ENCODE data around the gene RASAL2.

The RASAL2 gene

DNA sequence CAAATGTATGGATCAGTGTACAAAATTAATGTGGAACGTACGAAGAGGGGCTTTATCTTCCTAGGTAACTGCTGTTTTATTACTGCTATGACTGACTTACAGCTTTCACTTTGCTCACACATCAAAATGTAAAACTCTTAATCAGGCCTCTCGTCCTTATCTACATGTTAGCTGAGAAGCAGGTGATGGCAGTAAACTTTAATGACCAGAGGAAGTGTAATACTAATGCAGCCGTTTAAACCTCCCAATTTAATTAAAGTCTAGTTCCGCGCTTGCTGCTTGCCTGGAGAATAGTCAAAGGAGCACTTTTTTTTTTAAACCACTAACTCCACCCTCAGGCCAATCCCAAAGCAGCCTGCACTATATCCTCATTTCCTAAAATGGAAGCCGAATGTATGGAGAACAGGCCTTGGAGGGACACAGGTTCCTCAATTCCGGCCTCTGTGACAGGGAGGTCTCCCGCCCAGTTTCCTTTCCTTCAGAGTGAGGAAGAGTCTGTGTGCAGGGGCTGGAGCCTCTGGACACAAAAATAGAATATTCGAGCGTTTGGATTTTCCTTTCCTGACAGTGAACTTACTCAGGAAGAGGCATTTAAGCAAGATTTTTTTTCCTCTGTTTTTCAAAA, 36.7 kb upstream of the RASAL2 start:
- H3K9me3 ChIP-seq (ENCODE audit: control insufficient read depth, low read depth, low read length), result no peaks in the 10 kb centered on the region
- H3K9ac ChIP-seq (ENCODE audit: low read length), result no peak overlapping the region
- H3K36me3 ChIP-seq (ENCODE audit: control insufficient read depth, low read depth, low read length), result no peaks in the 10 kb centered on the region
- H3K4me3 ChIP-seq (ENCODE audit: low read length), result no peak overlapping the region
- H3K27me3 ChIP-seq (ENCODE audit: control insufficient read depth, insufficient read depth, low read length), result no peaks in the 10 kb centered on the region
- peaks cover 42% of the 10 kb centered on the region for H3K4me1 ChIP-seq (ENCODE audit: control insufficient read depth, low read depth, low read length)
- H3K27ac ChIP-seq (ENCODE audit: low read length), result no peak overlapping the region

DNA sequence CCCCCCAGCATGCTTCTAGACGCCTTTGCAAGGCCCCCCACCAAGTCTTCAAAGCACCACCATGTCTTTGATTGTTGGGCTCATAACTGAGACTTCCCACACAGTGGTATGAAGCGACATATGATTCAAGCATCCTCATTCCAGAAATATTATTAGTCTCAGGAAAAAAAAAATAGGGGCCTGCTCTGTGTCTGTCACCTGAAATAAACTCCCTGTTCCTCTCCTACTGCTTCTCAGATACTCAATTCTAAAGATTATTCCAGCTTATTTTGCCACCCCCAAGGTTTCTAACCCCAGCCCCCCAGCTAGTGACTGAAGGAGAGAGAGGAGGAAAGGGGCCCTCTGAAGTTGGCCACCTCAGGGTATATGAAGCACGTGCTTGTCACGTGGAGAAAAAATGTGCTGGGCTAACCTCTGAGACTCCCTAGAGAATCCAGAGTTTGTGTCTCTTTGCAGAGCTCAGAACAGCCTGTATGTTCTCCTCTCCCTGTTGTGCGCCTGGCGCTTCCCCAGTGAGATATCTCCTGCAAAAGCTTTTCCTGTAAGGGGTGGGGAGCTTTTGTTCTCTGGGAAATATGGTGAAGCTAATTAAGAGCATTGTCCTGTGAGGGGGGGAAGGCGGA, 35.9 kb upstream of the RASAL2 start:
- no peaks in the 10 kb centered on the region for H3K9me3 ChIP-seq (ENCODE audit: control insufficient read depth, low read depth, low read length)
- no peak overlapping the region for H3K9ac ChIP-seq (ENCODE audit: low read length)
- peaks cover 44% of the 10 kb centered on the region for H3K4me1 ChIP-seq (ENCODE audit: control insufficient read depth, low read depth, low read length)
- no peak overlapping the region for H3K4me3 ChIP-seq (ENCODE audit: low read length)
- H3K27ac ChIP-seq (ENCODE audit: low read length), result no peak overlapping the region
- H3K27me3 ChIP-seq (ENCODE audit: control insufficient read depth, insufficient read depth, low read length), result no peaks in the 10 kb centered on the region
- H3K36me3 ChIP-seq (ENCODE audit: control insufficient read depth, low read depth, low read length), result no peaks in the 10 kb centered on the region

DNA sequence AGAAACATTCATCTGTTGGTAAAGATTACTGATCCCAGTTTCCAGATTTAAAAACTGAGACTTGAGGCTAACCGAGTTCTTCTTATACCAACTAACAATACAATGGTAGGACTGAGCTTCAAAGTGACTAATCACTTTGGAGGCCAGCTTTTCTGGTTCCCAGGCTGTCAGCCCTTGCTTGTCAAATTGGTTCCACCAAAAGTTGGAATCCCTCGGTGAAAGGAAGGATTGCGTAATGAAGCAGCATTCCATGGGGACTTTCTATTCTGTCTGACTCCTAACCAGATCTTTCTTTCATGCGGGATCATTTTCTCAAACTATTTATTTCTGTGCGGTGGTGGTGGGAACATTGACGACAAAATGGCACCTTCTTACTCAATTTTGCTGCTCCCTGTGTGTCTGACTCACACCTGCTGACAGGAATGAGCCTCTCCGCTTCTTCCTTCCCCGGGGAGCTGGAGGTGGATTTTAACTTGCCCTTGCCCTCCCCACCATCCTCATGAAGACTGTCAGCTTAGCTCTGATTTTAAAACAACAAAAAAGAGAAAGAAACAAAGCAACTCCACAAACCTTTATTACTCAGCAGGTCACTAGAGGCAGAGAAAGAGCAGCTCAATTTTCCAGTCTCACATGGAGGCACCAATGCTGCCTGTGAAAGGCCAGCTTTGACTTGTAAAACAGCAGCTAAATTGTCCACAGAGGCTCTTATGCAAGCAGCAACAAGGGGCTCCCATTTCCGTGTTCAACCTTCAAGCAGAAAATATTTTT, 32.9 kb upstream of the RASAL2 start:
- Histone ChIP-seq H3K4me1 (ENCODE audit: control insufficient read depth, low read depth, low read length) (peaks cover 43% of the 10 kb centered on the region), H3K27ac (ENCODE audit: low read length) (peak overlapping the region; percentile 4), H3K27me3 (ENCODE audit: control insufficient read depth, insufficient read depth, low read length) (no peaks in the 10 kb centered on the region), H3K36me3 (ENCODE audit: control insufficient read depth, low read depth, low read length) (no peaks in the 10 kb centered on the region), H3K9ac (ENCODE audit: low read length) (no peak overlapping the region), H3K4me3 (ENCODE audit: low read length) (peak overlapping the region; percentile 23), H3K9me3 (ENCODE audit: control insufficient read depth, low read depth, low read length) (no peaks in the 10 kb centered on the region)

DNA sequence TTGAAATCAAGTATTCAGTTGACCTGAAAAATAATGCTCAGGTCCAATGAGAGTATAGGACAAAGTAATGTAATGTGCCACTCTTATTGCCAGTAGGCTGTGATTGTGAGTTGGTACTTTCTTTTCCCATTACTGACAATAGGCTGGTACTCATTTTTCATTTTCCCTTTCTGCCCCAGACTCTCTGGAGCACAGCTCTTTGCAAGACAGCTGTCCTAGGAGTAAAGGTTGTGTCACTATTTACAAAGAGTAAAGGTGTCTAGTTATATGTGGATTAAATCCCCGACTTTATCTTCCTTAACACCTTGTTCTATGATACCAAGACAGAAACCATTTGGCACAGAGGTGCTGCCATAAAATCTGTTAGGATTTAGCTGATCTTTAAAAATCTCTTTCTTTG, 32.3 kb upstream of the RASAL2 start:
- Histone ChIP-seq H3K9me3 (ENCODE audit: control insufficient read depth, low read depth, low read length) (no peaks in the 10 kb centered on the region), H3K27ac (ENCODE audit: low read length) (no peak overlapping the region), H3K4me3 (ENCODE audit: low read length) (peak overlapping the region; percentile 23), H3K4me1 (ENCODE audit: control insufficient read depth, low read depth, low read length) (peaks cover 43% of the 10 kb centered on the region), H3K27me3 (ENCODE audit: control insufficient read depth, insufficient read depth, low read length) (no peaks in the 10 kb centered on the region), H3K36me3 (ENCODE audit: control insufficient read depth, low read depth, low read length) (no peaks in the 10 kb centered on the region), H3K9ac (ENCODE audit: low read length) (no peak overlapping the region)

DNA sequence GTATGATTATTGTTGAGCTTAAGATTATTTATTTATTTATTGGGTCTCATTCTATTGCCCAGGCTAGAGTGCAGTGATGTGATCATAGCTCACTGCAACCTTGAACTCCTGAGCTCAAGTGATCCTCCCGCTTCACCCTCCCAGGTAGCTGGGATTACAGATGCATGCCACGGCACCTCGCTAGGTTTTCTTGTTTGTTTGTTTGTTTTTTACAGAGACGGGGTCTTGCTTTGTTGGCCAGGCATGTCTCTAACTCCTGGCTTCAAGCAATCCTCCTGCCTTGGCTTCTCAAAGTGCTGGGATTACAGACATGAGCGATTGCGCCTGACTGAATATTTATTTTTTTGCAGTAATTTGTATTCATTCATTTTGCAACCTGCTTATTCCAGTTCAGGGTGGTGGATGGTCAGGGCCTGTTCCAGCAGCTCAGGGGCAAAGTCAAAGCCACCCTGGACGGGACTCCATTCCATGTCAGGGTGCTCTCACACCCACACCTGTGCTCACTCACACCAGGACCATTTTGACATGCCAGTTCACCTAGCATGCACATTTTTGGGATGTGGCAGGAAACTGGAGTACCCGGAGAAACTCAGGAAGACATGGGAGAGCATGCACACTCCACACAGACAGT, 29.6 kb upstream of the RASAL2 start:
- Histone ChIP-seq H3K27me3 (ENCODE audit: control insufficient read depth, insufficient read depth, low read length) (no peaks in the 10 kb centered on the region), H3K36me3 (ENCODE audit: control insufficient read depth, low read depth, low read length) (no peaks in the 10 kb centered on the region), H3K4me1 (ENCODE audit: control insufficient read depth, low read depth, low read length) (peaks cover 24% of the 10 kb centered on the region), H3K27ac (ENCODE audit: low read length) (no peak overlapping the region), H3K9me3 (ENCODE audit: control insufficient read depth, low read depth, low read length) (no peaks in the 10 kb centered on the region), H3K4me3 (ENCODE audit: low read length) (no peak overlapping the region), H3K9ac (ENCODE audit: low read length) (no peak overlapping the region)

DNA sequence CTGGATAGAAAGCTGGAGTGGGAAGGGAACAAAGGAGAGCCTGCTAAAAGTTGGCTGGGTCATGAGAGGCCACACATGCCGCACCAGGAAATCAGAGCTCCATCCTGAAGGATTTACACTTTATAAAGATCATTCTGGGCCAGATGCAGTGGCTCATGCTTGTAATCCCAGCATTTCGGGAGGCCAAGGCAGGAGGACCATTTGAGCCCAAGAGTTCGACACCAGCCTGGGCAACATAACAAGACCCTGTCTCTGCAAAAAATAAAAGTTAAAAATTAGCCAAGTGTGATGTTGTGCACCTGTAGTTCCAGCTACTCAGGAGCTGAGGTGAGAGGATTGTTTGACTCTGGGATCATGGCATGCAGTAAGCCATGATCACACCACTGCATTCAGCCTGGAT, 28.7 kb upstream of the RASAL2 start:
- Histone ChIP-seq H3K36me3 (ENCODE audit: control insufficient read depth, low read depth, low read length) (no peaks in the 10 kb centered on the region), H3K9ac (ENCODE audit: low read length) (no peak overlapping the region), H3K9me3 (ENCODE audit: control insufficient read depth, low read depth, low read length) (no peaks in the 10 kb centered on the region), H3K4me3 (ENCODE audit: low read length) (no peak overlapping the region), H3K4me1 (ENCODE audit: control insufficient read depth, low read depth, low read length) (peaks cover 20% of the 10 kb centered on the region), H3K27me3 (ENCODE audit: control insufficient read depth, insufficient read depth, low read length) (no peaks in the 10 kb centered on the region), H3K27ac (ENCODE audit: low read length) (no peak overlapping the region)

DNA sequence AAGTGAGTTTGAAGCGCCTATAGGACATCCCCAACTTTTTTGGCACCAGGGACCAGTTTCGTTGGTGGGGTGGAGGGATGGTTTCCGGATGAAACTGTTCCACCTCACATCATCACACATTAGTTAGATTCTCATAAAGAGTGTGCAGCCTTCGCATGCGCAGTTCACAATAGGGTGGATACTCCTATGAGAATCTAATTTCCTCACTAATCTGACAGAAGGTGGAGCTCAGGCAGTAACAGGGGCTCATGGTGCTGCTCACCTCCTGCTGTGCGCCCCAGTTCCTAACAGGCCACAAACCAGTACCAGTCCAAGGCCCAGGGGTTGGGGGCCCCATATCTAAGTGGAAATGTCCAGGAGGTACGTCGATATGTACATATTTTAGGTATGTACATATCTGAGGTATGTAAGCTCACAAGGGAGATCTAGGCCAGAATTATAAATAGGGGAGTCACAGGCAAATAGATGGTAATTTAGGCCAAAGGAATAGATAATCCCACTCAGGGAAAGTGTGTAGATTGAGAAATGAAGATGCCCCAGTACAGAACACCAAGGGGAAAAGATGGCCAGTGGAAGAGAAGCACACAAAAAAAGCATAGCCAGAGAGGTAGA, 27.5 kb upstream of the RASAL2 start:
- Histone ChIP-seq H3K36me3 (ENCODE audit: control insufficient read depth, low read depth, low read length) (no peaks in the 10 kb centered on the region), H3K9me3 (ENCODE audit: control insufficient read depth, low read depth, low read length) (no peaks in the 10 kb centered on the region), H3K9ac (ENCODE audit: low read length) (no peak overlapping the region), H3K27me3 (ENCODE audit: control insufficient read depth, insufficient read depth, low read length) (no peaks in the 10 kb centered on the region), H3K4me3 (ENCODE audit: low read length) (no peak overlapping the region), H3K4me1 (ENCODE audit: control insufficient read depth, low read depth, low read length) (peaks cover 10% of the 10 kb centered on the region), H3K27ac (ENCODE audit: low read length) (no peak overlapping the region)

DNA sequence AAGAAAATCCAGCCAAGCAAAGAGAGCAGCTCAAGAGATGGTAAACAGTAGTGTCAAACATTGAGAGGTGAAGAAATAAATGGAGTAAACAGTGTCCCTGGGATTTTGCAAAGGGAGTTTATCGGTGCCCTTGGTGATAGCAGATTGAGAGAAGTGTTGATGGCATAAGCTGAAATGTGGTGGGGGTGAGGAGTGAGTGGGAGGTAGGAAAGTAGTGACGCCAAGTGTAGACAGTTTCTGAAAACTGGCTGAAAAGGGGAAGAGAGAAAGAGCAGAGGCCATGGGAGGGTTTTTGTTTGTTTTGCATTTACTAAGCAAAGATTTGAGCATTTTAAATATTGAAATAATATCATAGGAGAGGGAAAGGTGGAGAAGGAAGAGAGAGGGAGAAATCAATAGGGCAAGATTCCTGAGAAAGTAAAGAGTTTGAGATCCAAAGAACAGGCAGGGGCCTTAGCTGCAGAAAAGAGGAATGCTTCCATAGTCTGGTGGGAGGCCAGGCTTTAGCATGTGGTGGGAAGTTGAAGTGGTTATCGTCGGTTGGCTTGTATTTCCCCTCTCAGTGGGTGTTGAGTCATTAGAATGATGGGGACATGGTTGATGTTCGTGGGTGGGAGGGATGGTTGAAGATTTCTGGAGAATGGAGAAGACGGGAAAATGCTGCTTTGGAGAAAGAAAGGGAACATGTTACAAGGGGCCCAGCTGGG, 26.8 kb upstream of the RASAL2 start:
- no peak overlapping the region for H3K9ac ChIP-seq (ENCODE audit: low read length)

DNA sequence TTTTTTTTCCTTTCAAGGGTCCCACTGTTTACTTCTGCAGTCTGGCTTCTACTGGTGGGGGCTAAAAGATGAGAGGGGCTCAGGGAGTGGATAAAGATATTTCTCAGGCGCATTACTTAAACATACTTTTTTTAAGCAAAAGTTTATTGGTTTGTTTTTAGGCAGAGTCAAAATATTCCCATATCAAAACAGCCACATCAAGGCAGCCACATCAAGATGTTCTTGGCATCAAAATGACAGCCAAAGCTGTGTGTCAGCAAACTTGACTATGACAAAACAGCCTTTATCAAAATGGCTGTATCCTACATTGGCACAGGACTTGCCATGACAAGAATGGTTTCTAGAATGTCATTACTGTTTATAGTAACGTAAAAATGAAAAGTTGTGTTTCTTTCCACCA, 22.1 kb upstream of the RASAL2 start:
- H3K9me3 ChIP-seq (ENCODE audit: control insufficient read depth, low read depth, low read length), result no peaks in the 10 kb centered on the region
- H3K4me3 ChIP-seq (ENCODE audit: low read length), result no peak overlapping the region
- H3K27me3 ChIP-seq (ENCODE audit: control insufficient read depth, insufficient read depth, low read length), result no peaks in the 10 kb centered on the region
- no peak overlapping the region for H3K9ac ChIP-seq (ENCODE audit: low read length)
- no peak overlapping the region for H3K27ac ChIP-seq (ENCODE audit: low read length)
- H3K4me1 ChIP-seq (ENCODE audit: control insufficient read depth, low read depth, low read length), result no peaks in the 10 kb centered on the region
- no peaks in the 10 kb centered on the region for H3K36me3 ChIP-seq (ENCODE audit: control insufficient read depth, low read depth, low read length)

More for the DNA sequence above, 26.8 kb upstream of the RASAL2 start:
- Histone ChIP-seq H3K9me3 (ENCODE audit: control insufficient read depth, low read depth, low read length) (no peaks in the 10 kb centered on the region), H3K4me3 (ENCODE audit: low read length) (no peak overlapping the region), H3K4me1 (ENCODE audit: control insufficient read depth, low read depth, low read length) (peaks cover 4% of the 10 kb centered on the region), H3K27me3 (ENCODE audit: control insufficient read depth, insufficient read depth, low read length) (no peaks in the 10 kb centered on the region), H3K36me3 (ENCODE audit: control insufficient read depth, low read depth, low read length) (no peaks in the 10 kb centered on the region), H3K27ac (ENCODE audit: low read length) (no peak overlapping the region)

DNA sequence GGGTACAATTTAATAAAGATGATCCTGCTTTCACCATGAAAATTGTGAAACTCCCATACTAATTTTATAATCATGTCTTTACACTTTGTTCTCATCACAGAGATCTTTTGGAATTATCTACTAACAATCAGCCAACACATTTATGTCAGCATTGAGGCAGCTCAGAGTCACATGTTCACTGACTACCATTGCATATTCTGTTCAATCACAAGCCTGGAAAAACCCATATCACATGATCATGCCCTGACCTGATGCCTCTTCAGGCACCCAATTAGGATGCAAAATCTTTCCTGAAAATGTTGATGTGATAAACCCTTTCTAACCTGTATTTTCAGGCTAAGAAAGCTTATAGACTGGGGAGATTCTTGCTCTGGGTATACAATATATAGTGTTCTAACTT, 21.6 kb upstream of the RASAL2 start:
- Histone ChIP-seq H3K4me3 (ENCODE audit: low read length) (no peak overlapping the region), H3K27ac (ENCODE audit: low read length) (no peak overlapping the region), H3K4me1 (ENCODE audit: control insufficient read depth, low read depth, low read length) (no peaks in the 10 kb centered on the region), H3K27me3 (ENCODE audit: control insufficient read depth, insufficient read depth, low read length) (no peaks in the 10 kb centered on the region), H3K36me3 (ENCODE audit: control insufficient read depth, low read depth, low read length) (no peaks in the 10 kb centered on the region), H3K9ac (ENCODE audit: low read length) (no peak overlapping the region), H3K9me3 (ENCODE audit: control insufficient read depth, low read depth, low read length) (no peaks in the 10 kb centered on the region)

DNA sequence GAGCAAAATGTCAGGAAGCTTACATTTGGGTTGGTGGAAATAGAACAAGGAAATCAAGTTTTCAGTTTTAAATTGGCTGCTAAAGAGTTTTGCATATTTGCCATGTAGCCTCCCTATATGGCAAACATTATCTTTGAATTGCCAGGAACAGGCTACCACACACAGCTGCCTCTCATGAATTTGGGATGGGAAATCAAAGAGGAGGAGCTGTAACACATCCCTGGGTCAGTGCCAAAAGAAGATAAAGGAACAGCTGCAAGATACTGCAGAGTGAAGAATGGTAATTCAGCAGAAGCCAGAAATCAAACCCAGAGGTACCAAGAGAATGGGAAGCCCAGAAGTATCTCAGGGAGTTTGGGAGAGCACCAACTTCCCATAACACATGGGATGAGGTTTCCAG, 18.6 kb upstream of the RASAL2 start:
- no peaks in the 10 kb centered on the region for H3K36me3 ChIP-seq (ENCODE audit: control insufficient read depth, low read depth, low read length)
- H3K4me1 ChIP-seq (ENCODE audit: control insufficient read depth, low read depth, low read length), result no peaks in the 10 kb centered on the region
- H3K27me3 ChIP-seq (ENCODE audit: control insufficient read depth, insufficient read depth, low read length), result no peaks in the 10 kb centered on the region
- no peaks in the 10 kb centered on the region for H3K9me3 ChIP-seq (ENCODE audit: control insufficient read depth, low read depth, low read length)
- no peak overlapping the region for H3K27ac ChIP-seq (ENCODE audit: low read length)
- H3K9ac ChIP-seq (ENCODE audit: low read length), result no peak overlapping the region
- H3K4me3 ChIP-seq (ENCODE audit: low read length), result no peak overlapping the region
